Activated T-cell treated with anti-CD3 and anti-CD28 coated beads, Interleukin-2, amount 50 U/mL, for 1 hour (primary cell): ENCODE results near the gene BFSP1.

Experiments
- DNase-seq: peaks from one replicate; pipeline ENCODE4 v3.0.0-alpha.2; 2020

BFSP1 gene

GRCh38 chr20:17556837-17557674, 25.9 kb upstream of the BFSP1 start:
- DNase-seq: no peak

DNA sequence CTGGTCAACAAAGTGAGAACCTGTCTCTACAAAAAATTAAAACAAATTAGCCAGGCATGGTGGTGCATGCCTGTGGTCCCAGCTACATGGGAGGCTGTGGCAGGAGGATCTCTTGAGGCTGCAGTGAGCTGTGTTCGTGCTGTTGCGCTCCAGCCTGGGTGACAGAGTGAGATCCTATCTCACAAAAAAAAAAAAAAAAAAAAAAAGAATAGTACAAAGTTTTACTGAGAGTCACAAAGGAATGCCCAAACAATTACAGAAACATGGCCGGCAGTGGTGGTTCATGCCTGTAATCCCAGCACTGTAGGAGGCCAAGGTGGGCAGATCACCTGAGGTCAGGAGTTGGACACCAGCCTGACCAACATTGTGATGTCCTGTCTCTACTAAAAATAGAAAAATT, 23.9 kb upstream of the BFSP1 start:
- no peak for DNase-seq

DNA sequence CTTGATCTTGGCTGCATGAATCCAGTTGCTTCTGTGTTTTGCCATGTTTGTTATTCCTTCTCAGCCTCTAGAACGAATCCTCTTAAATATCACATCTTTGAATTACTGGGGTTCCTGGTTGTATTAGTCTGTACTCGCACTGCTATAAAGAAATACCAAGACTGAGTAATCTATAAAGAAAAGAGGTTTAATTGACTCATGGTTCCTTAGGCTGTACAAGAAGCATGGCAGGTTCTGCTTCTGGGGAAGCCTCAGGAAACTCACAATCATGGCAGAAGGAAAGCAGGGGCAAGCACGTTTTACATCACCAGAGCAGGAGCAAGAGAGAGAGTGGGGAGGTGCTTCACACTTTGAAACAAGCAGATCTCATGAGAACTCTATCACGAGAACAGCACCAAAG, 18.0 kb upstream of the BFSP1 start:
- no peak for DNase-seq

- DNase-seq: no peak
Measured at GRCh38 chr20:17545127-17545526, 13.9 kb upstream of the BFSP1 start.

DNA sequence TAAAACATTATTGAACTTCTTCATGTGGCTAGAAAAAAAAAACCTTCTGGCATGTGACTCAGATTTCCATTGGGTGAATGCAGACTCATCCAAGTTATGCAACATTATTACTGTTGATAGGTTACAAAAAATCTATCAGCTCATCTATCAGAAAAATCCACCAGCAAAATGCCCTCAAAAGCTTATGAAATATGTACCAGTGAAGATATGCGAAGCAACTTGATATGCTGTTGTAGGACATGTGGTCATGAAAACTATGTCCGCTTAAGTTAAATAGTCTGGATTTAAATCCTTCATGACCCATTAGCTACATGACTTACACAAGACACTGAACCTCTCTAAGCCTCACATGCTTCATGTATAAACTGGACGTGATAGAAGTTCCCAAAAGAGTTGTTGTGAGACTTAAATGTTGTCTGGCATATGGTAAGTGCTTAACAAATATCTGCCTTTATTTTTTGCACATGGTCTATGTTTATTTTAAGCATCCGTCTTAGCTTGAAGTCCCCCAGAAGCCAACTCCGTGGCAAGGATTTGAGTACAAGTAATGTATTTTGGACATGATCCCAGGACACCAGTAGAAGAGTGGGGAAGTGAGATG, 12.5 kb upstream of the BFSP1 start:
- no peak for DNase-seq

GRCh38 chr20:17542993-17543412, 11.8 kb upstream of the BFSP1 start:
- no peak for DNase-seq

DNA sequence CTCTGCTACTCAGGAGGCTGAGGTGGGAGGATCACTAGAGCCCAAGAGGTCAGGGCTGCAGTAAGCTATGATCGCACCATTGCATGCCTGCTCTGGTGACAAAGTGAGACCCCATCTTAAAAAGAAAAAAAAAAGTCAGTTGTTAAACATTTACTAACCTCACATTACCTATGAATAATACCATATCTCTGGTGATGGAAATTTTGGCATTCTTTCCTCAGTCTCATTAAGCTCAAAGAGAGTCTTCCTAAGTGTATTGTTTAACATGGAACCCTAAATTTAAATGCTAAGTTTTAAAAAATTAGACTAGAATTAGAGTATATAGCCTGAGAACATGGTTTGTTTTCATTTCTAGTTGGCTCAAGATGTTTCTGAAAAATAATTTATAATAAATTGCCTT, 11.3 kb upstream of the BFSP1 start:
- no peak for DNase-seq

DNA sequence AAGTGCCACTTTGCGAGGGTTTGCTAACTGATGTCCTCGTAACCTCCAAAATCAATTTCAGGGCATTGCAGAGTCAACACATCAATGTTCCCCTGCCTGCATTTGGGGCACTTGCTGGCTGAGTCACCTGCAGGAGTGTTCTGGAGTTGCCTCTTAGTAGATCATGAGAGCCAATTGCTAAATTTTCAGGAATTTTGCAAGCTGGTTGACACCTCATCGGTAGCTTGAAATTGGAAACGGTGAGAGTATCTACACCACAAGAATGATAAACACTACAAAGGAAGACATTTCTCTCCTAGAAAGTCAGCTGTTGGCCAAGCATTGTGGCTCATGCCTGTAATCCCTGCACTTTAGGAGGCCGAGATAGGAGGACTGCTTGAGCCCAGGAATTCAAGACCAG, 10.8 kb upstream of the BFSP1 start:
- DNase-seq: no peak

- DNase-seq: no peak
Measured at GRCh38 chr20:17541596-17541995, 10.4 kb upstream of the BFSP1 start.

DNA sequence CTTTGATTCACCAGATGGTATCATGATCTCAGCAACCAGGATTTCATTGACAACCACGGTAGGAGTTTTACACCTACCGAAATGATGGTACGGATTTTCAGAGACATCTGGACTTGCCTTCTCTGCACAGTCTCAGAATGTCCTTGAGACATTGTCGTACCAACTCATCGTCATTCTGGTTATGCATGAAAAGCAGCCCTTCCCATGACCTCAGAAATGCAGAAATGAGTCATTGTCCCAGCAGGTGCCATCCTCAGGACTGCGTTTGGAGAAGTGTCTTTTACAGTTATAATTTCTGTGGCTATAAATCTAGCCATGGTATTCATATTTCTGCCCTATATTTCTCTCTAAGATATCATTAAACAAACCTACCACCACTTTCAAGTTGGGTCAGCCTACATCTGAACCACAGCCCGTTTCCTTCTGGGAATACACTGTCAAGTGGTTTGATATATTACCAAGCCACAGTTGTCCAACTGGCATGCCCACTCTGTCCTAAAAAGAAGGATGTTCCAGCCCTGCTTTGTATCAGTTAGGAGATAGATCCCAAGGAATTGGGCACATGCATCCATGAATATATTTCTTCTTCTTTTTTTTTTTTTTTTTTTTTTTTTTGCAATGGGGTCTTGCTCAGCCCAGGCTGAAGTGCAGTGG, 7.5 kb upstream of the BFSP1 start:
- DNase-seq: no peak

DNA sequence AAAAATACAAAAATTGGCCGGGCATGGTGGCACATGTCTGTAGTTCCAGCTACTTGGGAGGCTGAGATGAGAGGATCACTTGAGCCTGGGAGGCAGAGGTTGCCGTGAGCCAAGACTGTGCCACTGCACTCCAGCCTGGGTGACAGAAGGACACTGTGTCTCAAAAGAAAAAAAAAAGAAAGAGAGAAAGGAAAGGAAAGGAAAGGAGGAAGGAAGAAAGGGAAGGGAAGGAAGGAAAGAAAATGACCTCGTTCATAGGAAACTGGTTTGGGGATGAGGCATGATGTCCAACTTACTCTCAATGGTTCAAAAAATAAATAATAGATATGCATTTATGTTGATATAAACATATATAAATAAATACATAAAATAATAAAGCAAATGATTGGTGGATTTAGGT, 6.8 kb upstream of the BFSP1 start:
- no peak for DNase-seq

DNA sequence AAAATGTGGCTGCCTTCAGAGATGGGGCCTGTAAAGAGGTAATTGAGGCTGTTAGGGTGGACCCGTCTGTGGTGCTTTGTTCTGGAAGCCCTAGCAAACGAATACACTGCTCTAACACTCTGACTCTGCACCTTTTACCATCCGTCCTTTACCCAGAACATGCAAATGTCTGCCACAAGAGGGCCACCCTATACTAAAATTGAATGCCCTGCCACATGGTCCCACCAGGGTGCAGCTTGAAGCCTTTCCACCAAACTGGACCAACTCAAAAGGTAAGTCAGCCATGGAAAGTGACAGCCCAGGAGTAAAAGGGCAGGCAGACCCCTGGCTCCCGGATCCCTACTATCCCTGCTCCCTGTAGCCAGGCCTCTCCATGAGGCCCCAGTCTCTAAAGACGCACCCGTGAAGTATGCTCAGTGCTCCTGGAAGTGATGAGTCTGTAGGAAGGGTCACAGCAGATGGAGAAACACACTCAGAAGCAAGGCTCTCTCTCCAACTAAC, 5.8 kb upstream of the BFSP1 start:
- peak; percentile 61 for DNase-seq

DNA sequence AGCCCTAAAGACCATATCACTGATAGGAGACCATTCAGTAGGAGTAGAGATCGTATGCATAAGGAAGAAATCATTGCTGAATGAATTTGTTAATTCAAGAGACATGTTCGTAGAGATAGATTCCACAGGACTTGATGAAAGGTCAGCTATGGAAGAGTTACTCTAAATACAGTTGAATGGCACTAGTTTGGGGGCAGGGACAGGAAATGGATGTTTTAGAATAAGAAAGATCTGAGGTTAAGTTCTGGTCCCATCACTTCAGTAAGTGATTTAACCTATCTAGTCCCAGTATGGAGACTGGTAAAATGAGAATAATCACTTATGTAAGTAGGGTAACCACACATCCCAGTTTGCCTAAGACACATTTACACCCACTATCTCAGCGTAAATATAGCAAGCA, 2.9 kb upstream of the BFSP1 start:
- DNase-seq: no peak

GRCh38 chr20:17533396-17533795, 2.2 kb upstream of the BFSP1 start:
- DNase-seq: no peak

GRCh38 chr20:17531665-17532025, 466 bp upstream of the BFSP1 start:
- DNase-seq: no peak

DNA sequence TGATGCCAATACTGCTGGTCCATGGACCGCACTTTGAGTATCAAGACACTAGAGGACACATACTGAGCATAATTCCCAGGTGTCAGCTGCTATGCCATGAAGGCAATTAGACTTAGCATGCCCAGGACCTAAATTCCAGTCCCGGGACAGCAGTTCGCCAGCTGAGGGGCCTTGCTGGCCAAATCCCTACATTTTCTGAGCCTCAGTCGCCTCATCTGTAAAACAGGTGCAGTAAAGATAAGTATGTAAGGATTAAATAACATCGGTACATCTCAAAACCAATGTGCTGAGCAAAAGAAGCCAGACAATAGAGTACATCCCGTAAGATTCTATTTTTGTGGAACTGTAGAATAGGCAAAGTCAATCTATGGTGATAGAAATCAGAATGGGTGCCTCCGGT, 1.0 kb downstream of the BFSP1 start:
- DNase-seq: no peak

DNA sequence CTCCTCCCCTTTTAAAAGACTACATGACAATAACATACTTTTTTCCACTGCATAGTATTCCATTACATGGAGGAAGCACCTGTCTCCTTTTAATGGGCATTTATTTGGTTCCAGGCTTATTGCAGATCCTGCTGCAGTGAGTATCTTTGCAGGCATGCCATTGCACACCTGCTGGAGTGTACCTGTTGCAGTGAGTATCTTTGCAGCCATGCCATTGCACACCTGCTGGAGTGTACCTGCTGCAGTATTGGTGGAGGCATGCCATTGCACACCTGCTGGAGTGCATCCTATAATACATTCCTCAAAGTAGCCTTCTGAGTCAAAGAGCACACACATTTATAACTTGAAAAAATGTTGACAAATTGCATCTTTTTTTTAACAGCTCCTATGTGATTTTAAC, 1.6 kb downstream of the BFSP1 start:
- no peak for DNase-seq

DNA sequence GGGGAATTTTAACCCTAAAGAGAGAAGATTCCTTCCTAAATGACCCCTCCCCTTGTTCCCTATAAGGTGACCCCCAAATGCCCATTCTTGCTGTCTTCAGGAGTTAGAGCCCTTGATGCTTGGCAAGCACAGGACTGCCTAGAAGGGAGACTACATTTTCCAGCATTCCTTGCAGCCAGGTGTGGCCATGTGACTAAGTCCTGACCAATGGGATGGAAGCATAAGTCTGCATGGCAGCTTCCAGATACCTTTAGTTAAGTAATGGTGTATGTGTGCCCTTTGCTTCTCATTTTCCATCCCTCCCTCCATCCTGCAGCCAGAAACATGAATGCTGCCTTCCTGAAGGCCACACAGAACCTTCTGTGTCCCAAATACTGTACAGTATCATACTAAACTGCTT, 5.5 kb downstream of the BFSP1 start:
- no peak for DNase-seq

DNA sequence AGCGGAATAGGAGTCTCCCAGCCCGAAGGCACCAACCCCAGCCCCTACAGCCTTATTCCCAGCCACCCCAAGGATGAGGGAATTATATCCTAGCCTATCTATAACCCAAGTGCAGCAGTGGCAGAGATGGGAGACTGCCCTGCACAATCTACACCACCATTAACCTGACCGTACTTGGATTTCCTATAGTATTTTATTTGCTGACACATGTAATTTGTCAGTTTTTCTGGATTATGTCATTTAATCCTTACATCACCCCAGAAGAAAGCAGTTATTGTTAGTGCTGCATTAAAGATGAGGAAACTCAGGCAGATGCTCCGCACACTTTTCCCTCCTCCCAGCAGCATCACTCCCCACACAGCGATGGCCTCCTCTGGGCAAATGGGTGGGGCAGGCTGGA, 6.0 kb downstream of the BFSP1 start:
- no peak for DNase-seq

DNA sequence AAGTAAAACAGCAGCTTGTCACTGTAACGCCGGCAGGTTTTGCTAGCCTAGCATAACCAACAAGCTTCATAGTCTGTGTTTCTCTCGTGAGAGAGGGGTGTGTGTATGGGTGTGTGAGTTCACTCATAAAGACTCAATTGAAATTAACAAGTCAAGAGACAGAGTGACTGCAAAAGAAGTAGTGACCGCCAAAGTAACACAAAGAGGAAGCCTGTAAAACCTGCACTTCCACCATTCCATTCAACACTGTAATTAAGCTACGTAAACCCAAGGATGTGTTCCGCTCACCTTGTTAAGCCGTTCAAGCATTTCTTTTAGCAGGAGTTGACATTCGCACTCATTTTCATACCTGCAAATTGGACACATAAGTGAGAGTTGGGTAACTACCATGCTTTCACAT, 6.6 kb downstream of the BFSP1 start:
- no peak for DNase-seq

DNA sequence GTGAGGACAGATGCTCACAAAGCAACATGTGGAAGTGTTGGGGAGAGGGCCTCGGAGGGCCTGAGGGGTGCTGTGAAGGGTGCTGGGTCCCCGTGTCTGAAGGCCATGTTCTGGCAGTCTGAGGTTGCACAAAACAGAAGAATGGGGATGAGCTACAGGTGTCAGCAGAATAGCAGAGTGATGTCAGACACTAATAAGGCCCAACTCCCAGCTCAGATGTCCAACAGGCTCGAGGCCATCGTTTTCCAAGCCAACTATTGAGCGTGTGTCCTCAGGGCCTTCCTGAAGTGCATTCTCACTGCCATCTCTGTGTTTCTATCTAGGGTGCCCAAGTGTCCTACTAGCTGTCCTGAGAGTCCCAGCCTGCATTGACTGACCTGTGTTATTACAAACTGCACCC, 7.9 kb downstream of the BFSP1 start:
- DNase-seq: no peak

DNA sequence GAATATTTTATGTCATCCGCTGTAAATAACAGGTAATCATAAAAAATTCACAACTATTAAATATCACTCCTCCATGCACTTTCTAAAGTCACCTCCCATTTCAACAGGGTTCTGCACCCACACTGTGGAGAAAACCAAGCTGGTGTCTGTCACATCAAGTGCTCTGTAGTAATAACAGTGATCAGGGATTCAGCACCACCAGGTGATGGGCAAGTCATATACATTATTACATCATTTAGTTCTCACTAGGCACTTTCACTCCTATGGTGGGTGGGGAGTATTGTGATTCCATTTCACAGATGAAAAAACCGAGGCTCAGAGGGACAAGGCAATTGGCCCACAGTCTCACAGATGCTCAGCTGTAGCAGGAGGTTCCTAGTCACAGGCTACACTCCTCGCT, 8.7 kb downstream of the BFSP1 start:
- no peak for DNase-seq

DNA sequence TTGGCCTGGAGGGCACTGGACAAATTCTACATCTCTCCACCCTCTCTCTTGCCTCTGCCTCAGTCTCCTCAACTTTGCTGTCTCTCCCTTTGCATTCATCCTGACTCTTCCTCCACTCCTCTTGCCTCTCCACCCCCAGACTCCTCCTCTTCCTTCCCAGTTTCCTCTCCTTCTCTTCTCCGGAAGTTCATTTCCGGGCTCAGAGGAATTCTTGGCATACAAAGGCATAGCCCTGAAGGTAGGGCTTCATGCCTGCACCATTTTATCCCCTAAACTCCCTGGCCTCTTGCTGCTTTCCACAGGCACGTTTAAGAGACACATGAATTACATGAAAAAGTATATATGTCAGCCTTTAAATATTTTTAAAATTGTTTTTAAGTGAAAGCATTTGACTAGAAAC, 10.6 kb downstream of the BFSP1 start:
- DNase-seq: no peak

GRCh38 chr20:17519606-17520285, 11.4 kb downstream of the BFSP1 start:
- no peak for DNase-seq
